A673 (cell line): ENCODE results near the gene KYNU.

Source experiments
- CTCF ChIP-seq: fragments of 300-800, 200-600 bp; sonication (generic); conservative IDR thresholded peaks from 2 replicates; pipeline ENCODE4 v1.5.1; 2017; ENCODE audit warnings: low read depth, mild to moderate bottlenecking, antibody characterized with exemption, low read length, moderate library complexity, mixed read lengths
- EZH2 ChIP-seq: fragments of 200-600 bp; sonication (generic); IDR thresholded peaks from 2 replicates; pipeline ENCODE4 v1.6.1; 2017; ENCODE audit warnings: borderline replicate concordance, low read depth, mild to moderate bottlenecking, mixed read lengths, antibody characterized with exemption, low read length; ENCODE audit not compliant: poor library complexity, severe bottlenecking

GRCh38 chr2:142954493-142954892, 77.0 kb downstream of the KYNU start:
- TF ChIP-seq CTCF (no peak), EZH2 (no peak)
